GM12878 (cell line): ENCODE results near the gene GAK. TPM values are rescaled to one million over a fixed set of nuclear protein-coding genes. Genes with fewer than 3 reads are reported as not detected.

ENCODE experiments used
- ATAC-seq: fragments of 200-7000 bp; cut with Tn5 transposase; 3 replicates; pipeline ENCODE4 v1.9.1; 2020; ENCODE audit warnings: mild to moderate bottlenecking, moderate library complexity
- BruUV-seq: library from RNA; stranded (reverse); fragments of 400-500 nt; replicated peaks from 2 replicates; lab custom pipeline; 2021; lab: Mats Ljungman, UMichigan
- CTCF ChIA-PET: fragments of 300-600 bp; sonication (Branson Sonifier 250); formaldehyde crosslinking; extraction: SDS; loops from one replicate; lab custom pipeline; 2021; ENCODE audit warnings: inconsistent platforms; lab: Yijun Ruan, JAX
- POLR2A ChIA-PET: fragments of 350-600 bp; formaldehyde crosslinking; extraction: SDS; loops from one replicate; lab custom pipeline; 2021; ENCODE audit warnings: inconsistent platforms; lab: Charles Lee
- RAD21 ChIA-PET: fragments of 300-600 bp; sonication (Branson Sonifier 250); formaldehyde crosslinking; loops from one replicate; lab custom pipeline; 2023; ENCODE audit warnings: antibody characterized with exemption; ENCODE audit not compliant: unreplicated experiment; lab: Charles Lee
- SMC1A ChIA-PET: fragments of 300-600 bp; sonication (Branson Sonifier 250); formaldehyde crosslinking; loops from one replicate; lab custom pipeline; 2023; ENCODE audit not compliant: unreplicated experiment, uncharacterized antibody; lab: Charles Lee
- DNase-seq: peaks from one replicate; pipeline ENCODE4 v3.0.0-alpha.2; 2011; ENCODE audit warnings: low read depth, low spot score
- FAIRE-seq: peaks from 3 replicates; lab custom pipeline; 2011; peaks lifted over from hg19 to GRCh38; lab: Jason Lieb, UNC
- H2AFZ ChIP-seq: 2 replicates; pipeline ENCODE4 v1.6.0; 2011; ENCODE audit warnings: low read depth, low read length, control low read depth; ENCODE audit not compliant: control insufficient read depth
- H3K27ac ChIP-seq: 2 replicates; pipeline ENCODE4 v1.5.1; 2011; ENCODE audit warnings: control low read depth; ENCODE audit not compliant: control insufficient read depth, insufficient read depth
- H3K27me3 ChIP-seq, 2 experiments: replicated peaks in 1 of 2; 2 replicates each; pipeline versions ENCODE4 v1.6.0 to v1.6.1; 2011; ENCODE audit warnings: low read length in 1 of 2; ENCODE audit not compliant: control insufficient read depth in 2 of 2, insufficient read depth in 2 of 2
- H3K36me3 ChIP-seq, 2 experiments: 2 replicates each; pipeline ENCODE4 v1.5.1; 2011; ENCODE audit warnings: low read length in 1 of 2; ENCODE audit not compliant: control insufficient read depth in 2 of 2, insufficient read depth in 2 of 2
- H3K4me1 ChIP-seq: 2 replicates; pipeline ENCODE4 v1.6.1; 2011; ENCODE audit warnings: mild to moderate bottlenecking, low read length, moderate library complexity, mixed read lengths; ENCODE audit not compliant: control insufficient read depth, insufficient read depth
- H3K4me2 ChIP-seq: 2 replicates; pipeline ENCODE4 v1.6.0; 2011; ENCODE audit warnings: control low read depth; ENCODE audit not compliant: control insufficient read depth, insufficient read depth
- H3K4me3 ChIP-seq: fragments of 200-600 bp; sonication (generic); 2 replicates; pipeline ENCODE4 v1.5.1; 2016
- H3K79me2 ChIP-seq: 2 replicates; pipeline ENCODE4 v1.6.0; 2011; ENCODE audit warnings: low read length; ENCODE audit not compliant: control insufficient read depth, insufficient read depth
- H3K9ac ChIP-seq: 2 replicates; pipeline ENCODE4 v1.8.0; 2011; ENCODE audit warnings: low read length, control low read depth, mixed read lengths; ENCODE audit not compliant: control insufficient read depth, insufficient read depth
- H3K9me3 ChIP-seq: replicated peaks from 3 replicates; pipeline ENCODE4 v1.5.1; 2011; ENCODE audit warnings: mild to moderate bottlenecking, low read length; ENCODE audit not compliant: control insufficient read depth, insufficient read depth
- H4K20me1 ChIP-seq: 2 replicates; pipeline ENCODE4 v1.6.0; 2011; ENCODE audit not compliant: control insufficient read depth, insufficient read depth
- BCL11A ChIP-seq: IDR thresholded peaks from 2 replicates; pipeline ENCODE4 v1.6.1; 2011; ENCODE audit warnings: low read depth, low read length
- ESRRA ChIP-seq: IDR thresholded peaks from 2 replicates; pipeline ENCODE4 v1.6.1; 2012; ENCODE audit warnings: mild to moderate bottlenecking, low read length, improper control_type of control experiment
- GATAD2B ChIP-seq: fragments of 450-650 bp; conservative IDR thresholded peaks from 2 replicates; pipeline ENCODE4 v1.6.1; 2017; ENCODE audit warnings: low read depth, mild to moderate bottlenecking, moderate library complexity
- HDAC2 ChIP-seq: fragments of 200-600 bp; sonication (generic); IDR thresholded peaks from 2 replicates; pipeline ENCODE4 v1.6.1; 2017
- MYB ChIP-seq: fragments of 150-350 bp; IDR thresholded peaks from 2 replicates; pipeline ENCODE4 v1.6.1; 2014; ENCODE audit warnings: mild to moderate bottlenecking, low read depth, low read length, borderline replicate concordance
- SMAD5 ChIP-seq: IDR thresholded peaks from 2 replicates; pipeline ENCODE4 v1.6.1; 2016; ENCODE audit warnings: antibody characterized with exemption, low read depth
- ZBED1 ChIP-seq: IDR thresholded peaks from 2 replicates; pipeline ENCODE4 v1.6.1; 2016; ENCODE audit warnings: borderline replicate concordance
- WGBS: methylation state at CpG from one replicate; pipeline ENCODE4 v1.1.6; 2016; ENCODE audit warnings: low lambda C conversion rate; ENCODE audit not compliant: insufficient replicate concordance, insufficient coverage; ENCODE audit errors: missing lambda C conversion rate; 5-methylcytosine and 5-hydroxymethylcytosine counted together
- in situ Hi-C: fragments of 300-500 bp; cut with MboI; formaldehyde crosslinking; loops from 9 replicates; pipeline ENCODE4 v1.14.3; 2018; ENCODE audit warnings: mixed read lengths
- intact Hi-C: fragments of 100-400 bp; cut with micrococcal nuclease; formaldehyde crosslinking; loops from one replicate; pipeline ENCODE4 v1.14.2; 2022; ENCODE audit not compliant: unreplicated experiment
- polyA plus RNA-seq, 11 experiments: library from polyadenylated mRNA; depleted of rRNA in 4 of 11; unstranded in 6 of 11; stranded (reverse) in 5 of 11; fragments of >200 nt; fragmentation: Nextera tagmentation in 4 of 11; fragmentation: Illumina TruSeq in 1 of 11; extraction: Ambion mirVana in 4 of 11; extraction: Trizol in 1 of 11; gene quantifications; 1 replicate in 1 of 11; 2 replicates in 10 of 11; pipeline versions ENCODE4 v1.2.1 to v1.2.3, GENCODE V29; 2011 to 2016; ENCODE audit warnings: inconsistent platforms in 2 of 11, missing spikeins in 2 of 11, low read depth in 1 of 11
- total RNA-seq, 4 experiments: library from RNA; depleted of rRNA in 3 of 4; stranded (reverse); fragments of >200 nt in 3 of 4; fragmentation: Illumina TruSeq in 1 of 4; extraction: Trizol in 1 of 4; gene quantifications; 2 replicates each; pipeline versions ENCODE4 v1.2.1 to v1.2.3, GENCODE V29; 2013 to 2021
- TF ChIP-seq, protein P1 (sequence below), 3 experiments: IDR thresholded peaks in 2 of 3; conservative IDR thresholded peaks in 1 of 3; 2 replicates each; pipeline ENCODE4 v1.5.1; 2011; ENCODE audit warnings: low read depth in 3 of 3, low read length in 3 of 3, mild to moderate bottlenecking in 3 of 3, control low read depth in 2 of 3, moderate library complexity in 2 of 3, inconsistent platforms in 1 of 3, mixed read lengths in 1 of 3; ENCODE audit not compliant: control insufficient read depth in 2 of 3, insufficient read depth in 1 of 3; ENCODE audit errors: extremely low read depth in 1 of 3
- TF ChIP-seq, protein P2 (sequence below): fragments of 450-650 bp; IDR thresholded peaks from 2 replicates; pipeline ENCODE4 v1.6.1; 2017; ENCODE audit warnings: mild to moderate bottlenecking, moderate library complexity
- TF ChIP-seq, protein P3 (sequence below): fragments of 450-650 bp; IDR thresholded peaks from 2 replicates; pipeline ENCODE4 v1.6.1; 2017; ENCODE audit warnings: mild to moderate bottlenecking, moderate library complexity
- TF ChIP-seq, protein P4 (sequence below): IDR thresholded peaks from 2 replicates; pipeline ENCODE4 v1.6.1; 2012; ENCODE audit warnings: low read depth, low read length, improper control_type of control experiment

GAK gene
- total and polyA plus RNA-seq, 10 of the 15 experiments (the other 5 are each of a cell fraction or from before 2014, with no cell fraction given): 0.82 to 127 (median 53.8) TPM

DNA sequence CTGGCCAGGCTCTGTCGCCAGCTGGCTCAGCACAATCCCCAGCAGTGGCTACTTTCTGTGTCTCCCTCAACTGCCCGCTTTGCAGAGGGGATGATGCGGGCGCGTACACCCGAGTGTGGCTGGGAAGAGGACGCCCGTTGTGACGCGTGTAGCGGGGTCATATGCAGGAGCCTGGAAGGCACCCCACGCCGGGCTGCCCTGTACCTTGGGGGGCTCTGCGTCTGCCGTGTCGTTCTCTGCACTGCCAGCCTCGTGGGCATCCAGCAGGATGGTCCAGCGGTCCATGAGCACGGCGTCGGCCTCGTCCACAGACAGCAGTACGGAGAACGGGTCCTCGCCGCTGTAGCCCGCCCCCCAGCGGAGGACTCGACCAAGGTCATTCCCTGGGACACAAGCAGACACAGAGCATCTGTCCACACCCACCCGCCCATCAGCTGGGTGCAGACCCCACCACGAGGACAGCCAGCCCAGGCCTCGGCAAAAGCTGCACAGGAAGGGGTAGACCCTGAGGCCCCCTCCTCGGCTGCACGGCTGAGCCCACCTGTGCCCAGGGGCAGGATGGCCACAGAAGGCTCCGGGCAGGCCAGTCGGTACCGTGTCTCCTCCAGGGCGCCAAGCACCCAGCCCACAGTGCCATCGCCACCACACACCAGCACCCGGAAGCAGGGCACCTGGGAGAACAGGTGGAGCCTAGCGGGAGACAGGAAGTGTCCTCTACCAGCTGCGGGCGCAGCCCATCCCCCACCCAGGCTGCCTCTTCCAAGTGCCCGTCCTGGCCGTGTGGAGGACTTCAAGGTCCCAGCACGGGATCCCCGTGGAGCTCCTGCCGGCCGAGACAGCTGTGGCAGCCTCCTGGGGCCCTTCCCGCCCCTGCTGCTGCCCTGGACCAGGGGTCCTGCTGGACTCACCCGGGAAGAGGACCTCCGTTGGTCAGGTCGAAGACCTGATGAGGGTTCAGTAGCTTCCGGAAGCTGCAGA lies 30.4 kb upstream of the GAK start:
- ATAC-seq (no peak), DNase-seq (no peak), FAIRE-seq (no peak)
- Histone ChIP-seq H3K79me2 (no peaks in the 10 kb centered on the region), H4K20me1 (no peaks in the 10 kb centered on the region), H3K4me3 (no peak overlapping the region), H3K4me1 (no peaks in the 10 kb centered on the region), H3K9me3 (no peaks in the 10 kb centered on the region), H3K27me3 (no peaks in the 10 kb centered on the region), H2AFZ (no peak overlapping the region), H3K4me2 (no peak overlapping the region), H3K36me3 (no peaks in the 10 kb centered on the region), H3K27ac (no peak overlapping the region), H3K9ac (no peak overlapping the region)
- ChIA-PET RAD21 (no interaction called here), SMC1A (no interaction called here), POLR2A (no interaction called here), CTCF (interaction anchor here (1.1 kb wide), 1 partner anchor 28 kb away, joined by 3 read pairs; no protein-coding TSS in a partner anchor)
- no TSS peak for BruUV-seq
- 88% methylated on average over 53 of the region's 54 CpGs for WGBS
- intact Hi-C loops (no loop called here), in situ Hi-C loops (no loop called here)
- TF ChIP-seq BCL11A: no peak
- TF ChIP-seq, protein P1, sequence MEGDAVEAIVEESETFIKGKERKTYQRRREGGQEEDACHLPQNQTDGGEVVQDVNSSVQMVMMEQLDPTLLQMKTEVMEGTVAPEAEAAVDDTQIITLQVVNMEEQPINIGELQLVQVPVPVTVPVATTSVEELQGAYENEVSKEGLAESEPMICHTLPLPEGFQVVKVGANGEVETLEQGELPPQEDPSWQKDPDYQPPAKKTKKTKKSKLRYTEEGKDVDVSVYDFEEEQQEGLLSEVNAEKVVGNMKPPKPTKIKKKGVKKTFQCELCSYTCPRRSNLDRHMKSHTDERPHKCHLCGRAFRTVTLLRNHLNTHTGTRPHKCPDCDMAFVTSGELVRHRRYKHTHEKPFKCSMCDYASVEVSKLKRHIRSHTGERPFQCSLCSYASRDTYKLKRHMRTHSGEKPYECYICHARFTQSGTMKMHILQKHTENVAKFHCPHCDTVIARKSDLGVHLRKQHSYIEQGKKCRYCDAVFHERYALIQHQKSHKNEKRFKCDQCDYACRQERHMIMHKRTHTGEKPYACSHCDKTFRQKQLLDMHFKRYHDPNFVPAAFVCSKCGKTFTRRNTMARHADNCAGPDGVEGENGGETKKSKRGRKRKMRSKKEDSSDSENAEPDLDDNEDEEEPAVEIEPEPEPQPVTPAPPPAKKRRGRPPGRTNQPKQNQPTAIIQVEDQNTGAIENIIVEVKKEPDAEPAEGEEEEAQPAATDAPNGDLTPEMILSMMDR (IDR thresholded peaks at IDR 0.05 in 2 of 3, conservative IDR thresholded peaks at IDR 0.05 in 1 of 3; ENCODE audit: control insufficient read depth in 2 of 3, extremely low read depth in 1 of 3, insufficient read depth in 1 of 3, low read depth in 3 of 3, low read length in 3 of 3): no peak
- TF ChIP-seq HDAC2: no peak
- no peak for TF ChIP-seq MYB
- no peak for TF ChIP-seq SMAD5
- no peak for TF ChIP-seq GATAD2B
- TF ChIP-seq, protein P2, sequence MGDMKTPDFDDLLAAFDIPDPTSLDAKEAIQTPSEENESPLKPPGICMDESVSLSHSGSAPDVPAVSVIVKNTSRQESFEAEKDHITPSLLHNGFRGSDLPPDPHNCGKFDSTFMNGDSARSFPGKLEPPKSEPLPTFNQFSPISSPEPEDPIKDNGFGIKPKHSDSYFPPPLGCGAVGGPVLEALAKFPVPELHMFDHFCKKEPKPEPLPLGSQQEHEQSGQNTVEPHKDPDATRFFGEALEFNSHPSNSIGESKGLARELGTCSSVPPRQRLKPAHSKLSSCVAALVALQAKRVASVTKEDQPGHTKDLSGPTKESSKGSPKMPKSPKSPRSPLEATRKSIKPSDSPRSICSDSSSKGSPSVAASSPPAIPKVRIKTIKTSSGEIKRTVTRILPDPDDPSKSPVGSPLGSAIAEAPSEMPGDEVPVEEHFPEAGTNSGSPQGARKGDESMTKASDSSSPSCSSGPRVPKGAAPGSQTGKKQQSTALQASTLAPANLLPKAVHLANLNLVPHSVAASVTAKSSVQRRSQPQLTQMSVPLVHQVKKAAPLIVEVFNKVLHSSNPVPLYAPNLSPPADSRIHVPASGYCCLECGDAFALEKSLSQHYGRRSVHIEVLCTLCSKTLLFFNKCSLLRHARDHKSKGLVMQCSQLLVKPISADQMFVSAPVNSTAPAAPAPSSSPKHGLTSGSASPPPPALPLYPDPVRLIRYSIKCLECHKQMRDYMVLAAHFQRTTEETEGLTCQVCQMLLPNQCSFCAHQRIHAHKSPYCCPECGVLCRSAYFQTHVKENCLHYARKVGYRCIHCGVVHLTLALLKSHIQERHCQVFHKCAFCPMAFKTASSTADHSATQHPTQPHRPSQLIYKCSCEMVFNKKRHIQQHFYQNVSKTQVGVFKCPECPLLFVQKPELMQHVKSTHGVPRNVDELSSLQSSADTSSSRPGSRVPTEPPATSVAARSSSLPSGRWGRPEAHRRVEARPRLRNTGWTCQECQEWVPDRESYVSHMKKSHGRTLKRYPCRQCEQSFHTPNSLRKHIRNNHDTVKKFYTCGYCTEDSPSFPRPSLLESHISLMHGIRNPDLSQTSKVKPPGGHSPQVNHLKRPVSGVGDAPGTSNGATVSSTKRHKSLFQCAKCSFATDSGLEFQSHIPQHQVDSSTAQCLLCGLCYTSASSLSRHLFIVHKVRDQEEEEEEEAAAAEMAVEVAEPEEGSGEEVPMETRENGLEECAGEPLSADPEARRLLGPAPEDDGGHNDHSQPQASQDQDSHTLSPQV: no peak
- no peak for TF ChIP-seq ZBED1
- TF ChIP-seq, protein P3, sequence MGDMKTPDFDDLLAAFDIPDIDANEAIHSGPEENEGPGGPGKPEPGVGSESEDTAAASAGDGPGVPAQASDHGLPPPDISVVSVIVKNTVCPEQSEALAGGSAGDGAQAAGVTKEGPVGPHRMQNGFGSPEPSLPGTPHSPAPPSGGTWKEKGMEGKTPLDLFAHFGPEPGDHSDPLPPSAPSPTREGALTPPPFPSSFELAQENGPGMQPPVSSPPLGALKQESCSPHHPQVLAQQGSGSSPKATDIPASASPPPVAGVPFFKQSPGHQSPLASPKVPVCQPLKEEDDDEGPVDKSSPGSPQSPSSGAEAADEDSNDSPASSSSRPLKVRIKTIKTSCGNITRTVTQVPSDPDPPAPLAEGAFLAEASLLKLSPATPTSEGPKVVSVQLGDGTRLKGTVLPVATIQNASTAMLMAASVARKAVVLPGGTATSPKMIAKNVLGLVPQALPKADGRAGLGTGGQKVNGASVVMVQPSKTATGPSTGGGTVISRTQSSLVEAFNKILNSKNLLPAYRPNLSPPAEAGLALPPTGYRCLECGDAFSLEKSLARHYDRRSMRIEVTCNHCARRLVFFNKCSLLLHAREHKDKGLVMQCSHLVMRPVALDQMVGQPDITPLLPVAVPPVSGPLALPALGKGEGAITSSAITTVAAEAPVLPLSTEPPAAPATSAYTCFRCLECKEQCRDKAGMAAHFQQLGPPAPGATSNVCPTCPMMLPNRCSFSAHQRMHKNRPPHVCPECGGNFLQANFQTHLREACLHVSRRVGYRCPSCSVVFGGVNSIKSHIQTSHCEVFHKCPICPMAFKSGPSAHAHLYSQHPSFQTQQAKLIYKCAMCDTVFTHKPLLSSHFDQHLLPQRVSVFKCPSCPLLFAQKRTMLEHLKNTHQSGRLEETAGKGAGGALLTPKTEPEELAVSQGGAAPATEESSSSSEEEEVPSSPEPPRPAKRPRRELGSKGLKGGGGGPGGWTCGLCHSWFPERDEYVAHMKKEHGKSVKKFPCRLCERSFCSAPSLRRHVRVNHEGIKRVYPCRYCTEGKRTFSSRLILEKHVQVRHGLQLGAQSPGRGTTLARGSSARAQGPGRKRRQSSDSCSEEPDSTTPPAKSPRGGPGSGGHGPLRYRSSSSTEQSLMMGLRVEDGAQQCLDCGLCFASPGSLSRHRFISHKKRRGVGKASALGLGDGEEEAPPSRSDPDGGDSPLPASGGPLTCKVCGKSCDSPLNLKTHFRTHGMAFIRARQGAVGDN: no peak
- TF ChIP-seq ESRRA: no peak
- TF ChIP-seq, protein P4, sequence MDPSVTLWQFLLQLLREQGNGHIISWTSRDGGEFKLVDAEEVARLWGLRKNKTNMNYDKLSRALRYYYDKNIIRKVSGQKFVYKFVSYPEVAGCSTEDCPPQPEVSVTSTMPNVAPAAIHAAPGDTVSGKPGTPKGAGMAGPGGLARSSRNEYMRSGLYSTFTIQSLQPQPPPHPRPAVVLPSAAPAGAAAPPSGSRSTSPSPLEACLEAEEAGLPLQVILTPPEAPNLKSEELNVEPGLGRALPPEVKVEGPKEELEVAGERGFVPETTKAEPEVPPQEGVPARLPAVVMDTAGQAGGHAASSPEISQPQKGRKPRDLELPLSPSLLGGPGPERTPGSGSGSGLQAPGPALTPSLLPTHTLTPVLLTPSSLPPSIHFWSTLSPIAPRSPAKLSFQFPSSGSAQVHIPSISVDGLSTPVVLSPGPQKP: no peak
